Measurements from ENCODE around the gene INPP5E.

DNA sequence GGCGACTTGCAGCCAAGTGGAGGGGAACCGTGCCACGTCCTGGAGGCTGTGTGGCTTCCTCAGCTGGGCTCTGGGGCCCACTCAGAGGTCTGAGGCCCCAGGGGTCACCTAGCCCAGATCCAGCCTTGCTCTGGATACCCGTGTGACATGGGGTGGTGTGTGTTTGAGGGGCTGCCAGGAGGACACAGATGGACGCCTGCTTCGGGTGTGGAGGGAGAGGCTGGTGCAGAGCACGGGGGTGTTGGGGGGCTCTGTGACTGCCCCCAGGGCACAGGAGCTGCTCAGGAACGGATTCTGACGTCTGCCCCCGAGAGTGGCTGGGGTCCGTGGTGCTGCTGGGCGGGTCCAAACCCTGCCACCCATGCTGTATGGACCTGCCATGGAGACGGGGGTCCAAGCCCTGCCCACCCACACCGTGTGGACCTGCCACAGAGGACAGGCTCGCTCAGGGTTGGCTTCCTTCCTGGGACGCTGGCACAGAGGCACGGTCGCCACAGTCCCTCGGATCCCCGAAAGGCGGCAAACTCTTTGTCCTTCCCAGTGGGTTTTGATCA lies 10.5 kb downstream of the INPP5E start:
- TF ChIP-seq, protein P1, sequence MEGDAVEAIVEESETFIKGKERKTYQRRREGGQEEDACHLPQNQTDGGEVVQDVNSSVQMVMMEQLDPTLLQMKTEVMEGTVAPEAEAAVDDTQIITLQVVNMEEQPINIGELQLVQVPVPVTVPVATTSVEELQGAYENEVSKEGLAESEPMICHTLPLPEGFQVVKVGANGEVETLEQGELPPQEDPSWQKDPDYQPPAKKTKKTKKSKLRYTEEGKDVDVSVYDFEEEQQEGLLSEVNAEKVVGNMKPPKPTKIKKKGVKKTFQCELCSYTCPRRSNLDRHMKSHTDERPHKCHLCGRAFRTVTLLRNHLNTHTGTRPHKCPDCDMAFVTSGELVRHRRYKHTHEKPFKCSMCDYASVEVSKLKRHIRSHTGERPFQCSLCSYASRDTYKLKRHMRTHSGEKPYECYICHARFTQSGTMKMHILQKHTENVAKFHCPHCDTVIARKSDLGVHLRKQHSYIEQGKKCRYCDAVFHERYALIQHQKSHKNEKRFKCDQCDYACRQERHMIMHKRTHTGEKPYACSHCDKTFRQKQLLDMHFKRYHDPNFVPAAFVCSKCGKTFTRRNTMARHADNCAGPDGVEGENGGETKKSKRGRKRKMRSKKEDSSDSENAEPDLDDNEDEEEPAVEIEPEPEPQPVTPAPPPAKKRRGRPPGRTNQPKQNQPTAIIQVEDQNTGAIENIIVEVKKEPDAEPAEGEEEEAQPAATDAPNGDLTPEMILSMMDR (IDR thresholded peaks at IDR 0.05) = no peak
- no peak for TF ChIP-seq POLR2A (IDR thresholded peaks at IDR 0.05)

Data from right lobe of liver (tissue), 4 donors.